HG02870 (cell line): Measurements from ENCODE around the gene SESN3.
"Not testable (repeated sequence)": the region's sequence is repeated elsewhere in the genome, so short reads cannot be mapped to it uniquely, and the experiment has no call there.

ENCODE experiments used
- ATAC-seq: cut with Tn5 transposase; IDR thresholded peaks from one replicate; pipeline ENCODE4 v1.9.1; 2021; ENCODE audit warnings: mild to moderate bottlenecking, moderate library complexity; ENCODE audit not compliant: unreplicated experiment

Gene SESN3, protein sequence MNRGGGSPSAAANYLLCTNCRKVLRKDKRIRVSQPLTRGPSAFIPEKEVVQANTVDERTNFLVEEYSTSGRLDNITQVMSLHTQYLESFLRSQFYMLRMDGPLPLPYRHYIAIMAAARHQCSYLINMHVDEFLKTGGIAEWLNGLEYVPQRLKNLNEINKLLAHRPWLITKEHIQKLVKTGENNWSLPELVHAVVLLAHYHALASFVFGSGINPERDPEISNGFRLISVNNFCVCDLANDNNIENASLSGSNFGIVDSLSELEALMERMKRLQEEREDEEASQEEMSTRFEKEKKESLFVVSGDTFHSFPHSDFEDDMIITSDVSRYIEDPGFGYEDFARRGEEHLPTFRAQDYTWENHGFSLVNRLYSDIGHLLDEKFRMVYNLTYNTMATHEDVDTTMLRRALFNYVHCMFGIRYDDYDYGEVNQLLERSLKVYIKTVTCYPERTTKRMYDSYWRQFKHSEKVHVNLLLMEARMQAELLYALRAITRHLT

DNA sequence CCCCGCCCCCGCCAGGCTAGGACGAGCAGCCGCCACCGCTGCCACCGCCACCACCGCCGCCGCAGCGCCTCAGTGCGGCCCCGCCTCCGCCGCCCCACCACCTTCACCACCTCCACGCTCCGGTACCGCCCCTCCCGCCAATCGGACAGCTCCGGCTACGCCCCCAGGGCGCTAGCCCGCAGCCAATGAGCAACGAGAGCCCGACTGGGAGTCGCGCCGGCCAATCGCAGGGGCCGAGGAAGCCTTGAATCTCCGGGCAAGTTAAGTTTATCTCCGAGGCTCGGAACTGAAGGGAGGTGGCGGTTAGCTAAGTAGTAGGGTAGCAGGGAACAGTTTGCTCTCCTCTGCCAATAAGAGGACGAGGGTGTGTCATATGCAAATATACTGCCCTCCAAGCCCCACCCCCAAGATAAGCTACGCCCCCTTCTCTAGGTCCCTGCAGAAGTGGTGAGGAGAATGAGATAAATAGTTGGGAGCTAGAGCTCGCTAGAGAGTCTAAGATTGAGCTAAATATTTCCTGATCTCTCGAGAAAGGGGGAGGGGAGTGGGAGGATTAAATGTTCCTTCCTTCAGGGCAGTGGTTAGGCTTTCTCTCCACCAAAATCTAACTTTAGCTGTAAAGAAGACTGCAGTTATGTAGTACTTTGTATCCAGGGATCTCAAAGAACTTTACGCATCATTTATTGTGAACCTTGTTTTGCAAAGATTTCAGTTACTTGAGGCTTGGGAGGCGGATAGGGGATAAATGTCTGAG lies at the start of gene SESN3:
Gene SESN3 (minus strand): TSS at position 76 of the 754 bp plus-strand sequence. CDS start 342 bp downstream, outside the sequence.
- peak; percentile 95 for ATAC-seq

DNA sequence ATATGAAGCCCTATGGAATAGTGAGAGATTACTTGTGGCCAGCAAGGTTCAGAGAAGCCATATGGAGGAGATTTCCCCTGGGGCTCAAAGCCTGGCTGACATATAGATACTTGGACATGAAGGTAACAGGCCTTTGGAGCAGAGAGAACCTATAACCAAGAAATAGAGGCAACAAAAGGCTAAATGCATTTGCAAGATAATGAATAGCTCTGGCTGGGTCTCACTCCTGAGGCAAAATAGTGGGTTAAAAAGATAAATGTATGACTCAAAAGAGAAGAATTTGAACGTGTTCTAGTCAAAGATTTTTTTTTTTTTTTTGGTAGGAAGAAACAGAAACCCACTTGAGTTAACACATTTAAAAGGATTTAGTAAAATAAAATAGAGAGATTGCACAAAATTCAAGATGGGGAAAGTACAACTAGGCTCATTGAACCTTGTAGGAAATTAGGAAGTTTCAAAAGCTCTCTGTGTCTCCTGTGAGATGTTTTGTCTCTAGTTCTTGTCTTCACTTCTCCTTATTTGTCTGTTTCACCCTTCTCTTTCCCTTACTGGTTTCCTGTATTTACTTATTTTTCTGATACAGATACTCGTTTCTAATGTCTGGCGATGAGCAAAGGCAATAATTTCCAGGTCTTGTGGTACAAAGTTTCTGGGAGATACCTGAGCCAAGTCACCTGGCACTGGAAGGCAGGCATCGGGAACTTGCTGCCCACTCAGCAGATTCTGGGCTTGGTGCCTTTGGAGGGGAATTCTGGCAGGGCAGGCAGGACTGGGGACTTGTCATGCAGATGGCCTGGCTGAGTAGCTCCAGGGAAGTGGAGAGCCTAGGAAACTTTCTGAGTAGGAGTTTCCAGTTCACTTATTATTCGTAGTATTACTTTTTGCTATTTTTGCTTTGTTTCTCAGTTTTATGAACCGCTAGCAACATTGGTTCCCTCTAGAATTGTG lies 49.2 kb upstream of the SESN3 start:
- ATAC-seq, result peak; percentile 56

DNA sequence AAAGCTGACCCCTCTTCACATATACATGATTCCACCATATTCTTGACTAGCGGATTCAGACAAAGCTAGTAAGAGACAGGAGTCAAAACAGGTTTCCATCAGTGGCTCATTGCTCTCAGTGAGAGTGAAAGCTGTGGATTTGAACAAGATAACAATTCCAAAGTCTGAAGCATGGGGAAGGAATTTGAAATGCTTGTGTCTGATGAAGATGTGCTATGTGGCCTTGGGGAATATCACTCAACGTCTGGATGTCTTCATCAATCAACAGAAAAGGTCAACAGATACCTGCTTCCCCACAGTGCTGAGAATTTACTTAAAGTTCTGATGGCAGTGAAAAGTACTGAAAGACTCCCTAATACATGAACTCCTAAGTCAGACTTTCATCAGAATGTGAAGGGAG lies 46.9 kb upstream of the SESN3 start:
- ATAC-seq, result no peak

DNA sequence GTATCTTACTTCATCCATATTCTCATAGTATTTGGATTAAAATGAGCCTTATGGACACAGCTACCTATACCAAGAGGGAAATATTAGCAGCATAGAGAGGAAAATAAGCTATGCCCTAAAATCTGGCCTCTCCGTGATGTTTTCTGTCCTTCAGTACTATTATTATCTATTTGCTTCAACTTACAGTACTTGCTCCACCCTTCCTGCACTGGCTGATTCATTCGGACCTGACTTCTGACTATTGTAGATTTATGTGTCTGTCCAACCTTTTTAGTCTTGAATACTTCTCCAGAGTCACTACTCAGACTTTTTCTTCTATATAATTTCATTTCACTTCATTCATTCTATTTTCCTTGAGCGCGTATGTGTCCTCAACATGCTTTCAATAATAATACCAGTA lies 45.1 kb upstream of the SESN3 start:
- ATAC-seq, result no peak

DNA sequence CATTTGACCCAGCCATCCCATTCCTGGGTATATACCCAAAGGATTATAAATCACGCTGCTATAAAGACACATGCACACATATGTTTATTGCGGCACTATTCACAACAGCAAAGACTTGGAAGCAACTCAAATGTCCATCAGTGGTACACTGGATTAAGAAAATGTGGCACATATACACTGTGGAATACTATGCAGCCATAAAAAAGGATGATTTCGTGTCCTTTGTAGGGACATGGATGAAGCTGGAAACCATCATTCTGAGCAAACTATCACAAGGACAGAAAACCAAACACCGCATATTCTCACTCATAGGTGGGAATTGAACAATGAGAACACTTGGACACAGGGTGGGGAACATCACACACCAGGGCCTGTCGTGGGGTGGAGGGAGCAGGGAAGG lies 42.6 kb upstream of the SESN3 start:
- not testable (repeated sequence) for ATAC-seq

DNA sequence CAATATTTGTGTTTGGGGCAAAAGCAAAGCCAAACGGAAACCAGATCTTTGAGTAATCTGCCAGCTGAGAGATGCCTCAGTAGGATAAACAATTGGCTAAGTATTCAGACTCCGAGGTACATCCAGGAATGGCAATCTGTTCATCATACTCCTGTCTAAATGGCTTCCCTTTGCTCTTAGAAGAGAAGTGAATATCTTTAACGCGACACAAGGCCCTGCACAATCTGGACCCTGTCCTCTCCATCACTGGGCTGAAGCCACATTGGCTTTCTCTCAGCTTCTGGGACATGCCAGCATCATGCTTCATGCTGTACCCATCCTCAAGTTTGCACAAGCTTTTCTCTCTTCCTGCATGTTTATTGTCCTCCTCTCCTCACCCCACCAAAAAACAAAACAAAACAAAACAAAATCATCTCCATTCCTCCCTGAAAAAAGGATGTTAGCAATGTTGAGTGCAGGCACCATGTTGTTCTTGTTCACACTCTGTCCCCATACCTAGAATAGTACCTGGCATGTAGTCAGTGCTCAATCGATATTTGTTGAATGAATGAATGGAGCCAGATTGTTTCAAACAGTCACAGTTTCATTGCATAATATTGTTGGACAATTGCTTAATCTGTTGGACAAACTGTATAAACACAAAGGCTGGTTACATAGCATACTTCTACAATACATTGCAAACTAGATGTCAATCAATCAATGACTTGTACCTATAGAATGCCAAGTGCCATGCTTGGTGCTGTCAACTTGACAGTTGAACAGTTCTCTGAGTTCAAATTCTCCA lies 38.2 kb upstream of the SESN3 start:
- no peak for ATAC-seq

DNA sequence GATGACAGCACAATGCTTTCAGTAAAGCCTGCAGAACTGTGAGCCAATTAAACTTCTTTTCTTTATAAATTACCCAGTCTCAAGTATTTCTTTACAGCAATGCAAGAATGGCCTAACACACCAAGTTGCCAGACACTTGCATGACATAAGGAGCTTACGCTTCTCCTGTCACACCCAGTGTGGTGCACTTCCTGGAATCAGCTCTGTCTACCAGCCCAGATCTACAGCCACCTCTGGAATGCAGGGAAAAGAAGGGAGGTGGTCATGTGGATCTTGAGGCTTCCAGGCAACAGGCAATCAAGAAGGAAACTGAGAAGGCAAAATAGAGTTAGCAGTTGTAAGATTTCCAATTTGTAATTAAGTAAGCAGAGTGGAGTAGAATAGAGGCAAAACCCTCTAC lies 37.4 kb upstream of the SESN3 start:
- no peak for ATAC-seq

DNA sequence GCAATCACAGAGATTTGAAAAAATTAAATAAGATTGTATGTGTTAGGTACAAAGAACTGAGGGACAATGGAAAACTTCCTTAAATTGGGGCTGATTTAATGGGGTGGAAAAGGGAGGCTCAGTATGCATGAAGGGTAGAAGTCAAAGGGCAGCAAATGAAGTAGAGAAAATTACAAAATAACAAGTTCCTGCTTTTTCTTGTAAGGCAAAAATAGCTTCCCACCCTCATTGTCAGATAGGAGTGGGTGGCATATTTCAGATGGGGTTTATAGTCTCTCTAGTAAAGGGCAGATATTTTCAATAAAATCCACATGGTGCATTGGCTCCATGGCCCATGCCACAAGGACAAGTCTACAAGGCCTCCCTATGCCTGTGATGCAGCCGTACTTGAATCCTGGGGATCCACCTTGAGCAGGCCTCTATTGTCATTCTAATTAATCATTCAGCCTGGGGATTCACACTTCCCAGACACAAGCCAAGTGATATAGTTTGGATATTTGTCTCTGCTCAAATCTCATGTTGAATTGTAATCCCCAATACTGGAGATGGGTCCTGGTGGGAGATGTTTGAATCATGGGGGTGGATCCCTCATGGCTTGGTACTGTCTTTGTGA lies 36.7 kb upstream of the SESN3 start:
- no peak for ATAC-seq

DNA sequence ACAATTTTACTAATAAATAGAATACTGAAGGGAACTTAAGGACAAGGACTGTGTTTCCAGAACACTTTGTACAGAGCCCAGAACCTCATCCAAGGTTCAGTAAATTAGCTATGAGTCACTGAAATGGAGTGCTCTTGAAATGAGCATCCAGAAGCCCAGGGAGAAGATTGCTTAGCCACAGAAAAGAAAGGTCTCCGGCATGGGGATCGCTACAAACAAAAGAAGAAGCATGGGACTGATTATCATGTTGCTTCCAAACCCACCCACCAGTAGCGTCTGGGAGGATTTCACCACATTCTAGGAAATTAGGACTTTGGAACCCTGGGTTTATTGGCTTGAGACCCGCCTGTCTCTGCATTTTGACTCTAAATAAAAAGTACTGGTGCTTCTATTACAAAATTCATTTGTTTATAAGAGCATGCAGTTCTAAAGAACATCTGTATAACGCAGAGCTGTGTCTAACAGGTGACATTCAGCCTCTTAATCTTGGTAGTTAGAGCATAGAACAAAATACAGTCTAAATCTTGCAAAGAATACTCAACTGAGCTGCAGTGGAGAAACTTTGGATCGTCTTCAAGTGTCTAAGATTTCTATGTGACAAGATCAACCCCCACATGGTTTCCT lies 35.9 kb upstream of the SESN3 start:
- ATAC-seq, result no peak

DNA sequence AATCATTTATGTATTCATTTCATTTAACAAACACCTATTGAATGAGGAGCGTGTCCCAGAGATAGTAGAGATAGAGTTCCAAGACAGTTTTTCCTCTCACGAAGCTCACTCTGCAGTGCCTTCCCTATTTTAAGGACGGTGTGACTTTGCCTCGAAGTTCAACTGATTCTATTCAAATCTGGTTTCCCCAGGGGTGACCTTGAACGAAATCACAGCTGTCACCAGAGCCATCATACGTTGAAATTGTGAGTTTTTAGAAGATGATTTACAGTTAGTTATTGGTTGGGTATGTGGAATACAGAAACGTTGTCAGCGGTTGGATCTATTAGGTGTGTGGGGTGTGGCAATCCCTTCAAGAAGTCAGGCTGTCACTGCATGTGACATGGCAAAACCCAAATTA lies 33.9 kb upstream of the SESN3 start:
- no peak for ATAC-seq

DNA sequence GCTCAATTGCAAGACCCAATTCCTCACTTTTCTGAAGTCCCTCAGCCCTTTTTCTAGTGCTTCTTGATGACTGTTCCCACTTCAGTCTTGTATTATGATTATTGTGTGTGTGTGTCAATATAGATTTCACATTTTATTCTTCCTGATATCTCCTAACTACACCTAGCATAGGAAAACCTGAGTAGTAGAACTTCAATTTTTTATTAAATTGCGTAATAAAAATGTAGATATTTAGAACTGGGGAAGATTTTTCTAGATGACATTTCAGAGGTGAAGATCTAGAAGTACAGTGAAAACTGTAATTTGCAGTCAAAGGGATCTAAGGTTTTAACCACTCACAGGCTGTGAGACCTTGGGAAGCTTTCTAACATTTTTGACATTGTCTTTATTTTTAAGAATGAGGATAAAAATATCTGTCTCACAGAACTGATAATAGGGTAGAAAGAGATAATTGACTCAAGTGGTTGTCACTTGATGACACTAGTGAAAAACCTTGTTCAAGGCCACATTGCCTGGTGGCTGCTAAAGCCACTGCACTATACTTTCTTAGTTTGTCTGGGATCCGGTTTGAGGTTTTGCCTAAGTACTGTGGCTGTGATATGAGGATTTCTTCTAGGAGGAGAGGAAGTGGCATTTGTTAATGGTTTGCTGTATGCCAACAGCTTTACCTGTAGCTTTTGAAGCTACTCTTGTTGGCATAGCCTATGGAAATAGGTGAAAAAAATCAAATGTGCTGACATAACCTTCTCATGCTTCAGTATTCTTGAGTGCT lies 32.2 kb upstream of the SESN3 start:
- ATAC-seq, result no peak

DNA sequence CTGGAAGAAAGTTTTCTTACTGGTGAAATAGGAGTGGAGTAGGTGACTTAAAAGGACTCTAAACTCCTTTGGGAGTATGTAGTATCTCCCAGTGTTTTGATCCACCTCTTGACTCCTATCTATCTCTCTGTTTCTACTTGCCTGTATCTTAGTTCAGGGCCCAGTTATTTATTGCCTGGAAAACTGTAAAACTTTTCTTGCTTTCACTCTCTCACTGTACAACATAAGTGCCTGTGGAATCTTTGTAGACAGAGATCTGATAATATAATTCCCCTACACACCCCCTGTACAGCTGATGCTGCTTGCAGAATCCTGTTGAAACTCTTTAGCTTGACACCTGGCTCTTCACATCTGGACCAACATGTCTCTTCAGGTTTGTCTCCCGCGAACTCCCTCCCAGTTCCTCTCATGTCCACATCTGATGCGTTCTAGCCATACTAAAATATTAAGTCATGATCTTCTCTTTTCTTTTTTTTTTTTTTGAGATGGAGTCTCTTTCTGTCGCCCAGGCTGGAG lies 26.5 kb upstream of the SESN3 start:
- no peak for ATAC-seq

DNA sequence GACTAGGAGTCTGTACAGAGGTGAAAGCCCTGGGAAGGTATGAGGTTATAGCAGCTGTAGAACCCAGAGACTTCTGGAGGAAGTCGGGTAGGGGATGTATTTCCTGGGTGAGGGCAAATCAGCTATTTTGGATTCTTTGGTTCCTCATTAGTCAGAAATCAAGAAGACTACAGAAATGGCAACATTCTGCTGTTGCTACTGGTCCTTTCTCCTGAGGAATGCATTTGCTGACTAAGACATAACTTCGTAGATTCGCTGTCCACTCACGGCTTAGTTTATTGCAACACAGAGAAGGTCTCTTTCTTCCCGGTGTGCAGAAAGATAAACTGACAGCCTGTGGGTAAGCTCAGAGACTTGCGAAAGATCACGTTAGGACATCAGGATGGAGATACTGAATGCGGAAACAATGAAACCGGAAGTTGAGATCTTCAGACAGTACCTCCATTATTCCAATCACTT lies 25.3 kb upstream of the SESN3 start:
- no peak for ATAC-seq

DNA sequence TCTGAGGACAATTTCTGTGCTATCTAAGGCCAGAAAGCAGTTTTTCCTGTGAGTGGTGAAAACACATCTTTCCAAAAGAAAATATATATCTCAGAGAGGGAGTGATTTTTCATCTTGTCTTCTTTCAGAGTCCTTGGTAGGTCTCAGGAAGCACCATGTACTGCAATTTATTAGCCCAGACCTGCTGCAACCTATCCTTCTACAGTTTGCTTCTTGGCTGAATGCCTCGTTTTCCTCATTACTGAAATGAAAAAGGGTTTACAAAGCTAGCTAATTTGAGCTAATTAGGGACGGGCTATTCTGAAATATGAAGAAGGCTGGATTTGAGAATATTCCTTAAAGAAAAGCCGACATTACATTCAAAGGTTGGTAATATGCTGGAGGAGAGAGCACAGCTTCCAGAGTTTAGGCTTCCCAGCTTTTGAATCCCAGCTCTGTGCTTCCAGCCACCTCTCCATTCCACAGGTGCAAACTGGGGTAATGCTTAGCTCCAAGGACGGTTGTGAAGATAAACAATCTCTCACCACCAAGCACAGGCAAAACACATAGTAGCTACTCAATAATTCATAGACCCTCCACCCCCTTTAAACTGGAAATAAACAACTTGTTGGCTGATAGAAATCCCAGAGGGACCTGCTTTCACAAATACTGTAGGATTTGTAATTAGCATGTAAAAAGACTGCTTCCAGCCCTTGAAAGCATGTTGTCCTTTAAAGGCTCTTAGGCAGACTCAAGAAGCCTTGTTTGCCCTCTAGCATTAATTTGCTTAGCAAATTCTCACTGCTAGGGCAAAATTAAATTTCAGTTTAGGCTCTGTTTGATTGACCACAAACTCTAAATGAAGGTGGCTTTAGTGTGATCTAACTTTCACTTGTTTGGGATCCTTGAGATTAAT lies 24.5 kb upstream of the SESN3 start:
- no peak for ATAC-seq

DNA sequence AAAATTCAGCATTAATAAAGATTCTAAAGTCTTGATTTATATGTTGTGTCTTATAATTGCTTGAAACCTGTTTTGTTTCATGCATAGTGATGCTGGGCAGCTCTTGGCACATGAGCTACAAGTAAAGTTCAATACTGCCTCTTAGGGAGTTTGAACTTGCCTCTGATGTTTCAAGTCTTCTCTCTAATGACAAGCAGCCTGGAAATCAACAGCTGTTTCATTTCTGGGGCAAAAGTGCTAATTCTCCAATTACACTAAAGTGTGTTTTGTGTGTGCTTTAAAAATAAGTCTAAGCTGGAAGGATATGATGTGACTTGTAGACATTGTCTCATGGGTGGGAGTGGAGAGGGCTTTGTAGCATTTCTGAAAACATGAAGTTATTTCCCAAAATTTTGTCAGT lies 23.7 kb upstream of the SESN3 start:
- ATAC-seq, result peak; percentile 11

DNA sequence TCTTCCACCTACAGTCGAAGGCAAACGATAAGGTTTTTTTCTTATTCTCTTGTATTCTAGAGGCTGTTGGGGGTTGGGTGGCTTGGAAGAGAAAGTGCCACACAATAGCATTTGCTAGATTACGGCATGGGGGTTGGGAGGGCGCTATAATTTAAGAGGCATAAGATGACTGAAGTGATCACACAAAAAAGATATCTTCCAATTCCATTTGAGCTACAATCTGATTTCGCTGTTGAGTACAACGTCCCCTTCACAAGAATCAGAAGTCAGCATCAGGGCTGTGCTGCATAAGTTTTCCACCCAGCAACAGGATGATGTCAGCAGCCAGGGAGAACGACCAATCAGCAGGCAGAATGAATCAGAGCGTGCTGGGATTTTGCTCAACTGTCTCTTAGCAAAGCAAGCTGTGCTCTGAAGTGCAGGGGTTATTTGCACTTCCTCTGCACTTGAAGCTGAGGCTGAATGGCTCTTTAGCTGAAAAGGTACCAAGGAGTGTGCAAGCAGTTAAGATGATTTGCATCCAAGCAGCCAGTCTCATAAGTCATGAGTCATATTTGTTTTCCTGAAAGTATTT lies 23.2 kb upstream of the SESN3 start:
- peak; percentile 95 for ATAC-seq

DNA sequence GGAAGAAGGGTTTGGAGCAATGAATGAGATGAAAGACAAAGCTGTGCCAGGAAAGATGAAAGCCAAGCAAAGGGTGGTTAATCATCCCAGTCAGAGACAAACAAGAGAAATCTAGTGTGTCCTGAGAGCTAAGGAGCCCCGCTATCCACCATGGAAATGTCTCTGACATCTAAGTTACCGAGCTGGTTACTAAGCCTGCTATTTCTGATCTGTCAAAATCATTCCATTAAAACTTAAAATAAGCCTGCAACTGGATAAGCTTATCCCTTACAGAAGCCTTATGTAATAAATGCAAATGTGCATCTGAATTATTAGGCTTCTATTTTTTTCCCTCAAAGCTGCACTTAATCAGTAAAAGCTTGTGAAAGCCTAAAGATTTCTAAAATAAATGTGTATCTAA lies 22.1 kb upstream of the SESN3 start:
- ATAC-seq, result no peak
